GM12878 (cell line): Measurements from ENCODE around the gene FAM76B. TPM values are rescaled to one million over a fixed set of nuclear protein-coding genes. Genes with fewer than 3 reads are reported as not detected.
A peak's percentile ranks its signal among the peaks of the same experiment; 100 is the strongest.

Experiments used
- ATAC-seq: fragments of 200-7000 bp; cut with Tn5 transposase; 3 replicates; pipeline ENCODE4 v1.9.1; 2020; ENCODE audit warnings: mild to moderate bottlenecking, moderate library complexity
- BruUV-seq: library from RNA; stranded (reverse); fragments of 400-500 nt; replicated peaks from 2 replicates; lab custom pipeline; 2021; lab: Mats Ljungman, UMichigan
- CTCF ChIA-PET: fragments of 300-600 bp; sonication (Branson Sonifier 250); formaldehyde crosslinking; extraction: SDS; loops from one replicate; lab custom pipeline; 2021; ENCODE audit warnings: inconsistent platforms; lab: Yijun Ruan, JAX
- POLR2A ChIA-PET: fragments of 350-600 bp; formaldehyde crosslinking; extraction: SDS; loops from one replicate; lab custom pipeline; 2021; ENCODE audit warnings: inconsistent platforms; lab: Charles Lee
- RAD21 ChIA-PET: fragments of 300-600 bp; sonication (Branson Sonifier 250); formaldehyde crosslinking; loops from one replicate; lab custom pipeline; 2023; ENCODE audit warnings: antibody characterized with exemption; ENCODE audit not compliant: unreplicated experiment; lab: Charles Lee
- SMC1A ChIA-PET: fragments of 300-600 bp; sonication (Branson Sonifier 250); formaldehyde crosslinking; loops from one replicate; lab custom pipeline; 2023; ENCODE audit not compliant: unreplicated experiment, uncharacterized antibody; lab: Charles Lee
- DNase-seq: peaks from one replicate; pipeline ENCODE4 v3.0.0-alpha.2; 2011; ENCODE audit warnings: low read depth, low spot score
- FAIRE-seq: peaks from 3 replicates; lab custom pipeline; 2011; peaks lifted over from hg19 to GRCh38; lab: Jason Lieb, UNC
- H2AFZ ChIP-seq: 2 replicates; pipeline ENCODE4 v1.6.0; 2011; ENCODE audit warnings: low read depth, low read length, control low read depth; ENCODE audit not compliant: control insufficient read depth
- H3K27ac ChIP-seq: 2 replicates; pipeline ENCODE4 v1.5.1; 2011; ENCODE audit warnings: control low read depth; ENCODE audit not compliant: control insufficient read depth, insufficient read depth
- H3K27me3 ChIP-seq, 2 experiments: replicated peaks in 1 of 2; 2 replicates each; pipeline versions ENCODE4 v1.6.0 to v1.6.1; 2011; ENCODE audit warnings: low read length in 1 of 2; ENCODE audit not compliant: control insufficient read depth in 2 of 2, insufficient read depth in 2 of 2
- H3K36me3 ChIP-seq, 2 experiments: 2 replicates each; pipeline ENCODE4 v1.5.1; 2011; ENCODE audit warnings: low read length in 1 of 2; ENCODE audit not compliant: control insufficient read depth in 2 of 2, insufficient read depth in 2 of 2
- H3K4me1 ChIP-seq: 2 replicates; pipeline ENCODE4 v1.6.1; 2011; ENCODE audit warnings: mild to moderate bottlenecking, low read length, moderate library complexity, mixed read lengths; ENCODE audit not compliant: control insufficient read depth, insufficient read depth
- H3K4me2 ChIP-seq: 2 replicates; pipeline ENCODE4 v1.6.0; 2011; ENCODE audit warnings: control low read depth; ENCODE audit not compliant: control insufficient read depth, insufficient read depth
- H3K4me3 ChIP-seq: fragments of 200-600 bp; sonication (generic); 2 replicates; pipeline ENCODE4 v1.5.1; 2016
- H3K79me2 ChIP-seq: 2 replicates; pipeline ENCODE4 v1.6.0; 2011; ENCODE audit warnings: low read length; ENCODE audit not compliant: control insufficient read depth, insufficient read depth
- H3K9ac ChIP-seq: 2 replicates; pipeline ENCODE4 v1.8.0; 2011; ENCODE audit warnings: low read length, control low read depth, mixed read lengths; ENCODE audit not compliant: control insufficient read depth, insufficient read depth
- H3K9me3 ChIP-seq: replicated peaks from 3 replicates; pipeline ENCODE4 v1.5.1; 2011; ENCODE audit warnings: mild to moderate bottlenecking, low read length; ENCODE audit not compliant: control insufficient read depth, insufficient read depth
- H4K20me1 ChIP-seq: 2 replicates; pipeline ENCODE4 v1.6.0; 2011; ENCODE audit not compliant: control insufficient read depth, insufficient read depth
- ASH2L ChIP-seq: fragments of 300-600, 200-600 bp; sonication (generic); IDR thresholded peaks from 2 replicates; pipeline ENCODE4 v1.6.1; 2017; ENCODE audit warnings: low read depth, mild to moderate bottlenecking, borderline replicate concordance
- FOS ChIP-seq: IDR thresholded peaks from 3 replicates; pipeline ENCODE4 v1.6.1; 2011; ENCODE audit warnings: borderline replicate concordance; ENCODE audit not compliant: insufficient read length; ENCODE audit errors: extremely low read depth
- MLLT1 ChIP-seq: fragments of 450-650 bp; IDR thresholded peaks from 2 replicates; pipeline ENCODE4 v1.6.1; 2016; ENCODE audit warnings: mild to moderate bottlenecking
- ZNF384 ChIP-seq: IDR thresholded peaks from 2 replicates; pipeline ENCODE4 v1.6.1; 2012; ENCODE audit warnings: low read depth, mild to moderate bottlenecking, low read length, improper control_type of control experiment, borderline replicate concordance
- WGBS: methylation state at CpG from one replicate; pipeline ENCODE4 v1.1.6; 2016; ENCODE audit warnings: low lambda C conversion rate; ENCODE audit not compliant: insufficient replicate concordance, insufficient coverage; ENCODE audit errors: missing lambda C conversion rate; 5-methylcytosine and 5-hydroxymethylcytosine counted together
- in situ Hi-C: fragments of 300-500 bp; cut with MboI; formaldehyde crosslinking; loops from 9 replicates; pipeline ENCODE4 v1.14.3; 2018; ENCODE audit warnings: mixed read lengths
- intact Hi-C: fragments of 100-400 bp; cut with micrococcal nuclease; formaldehyde crosslinking; loops from one replicate; pipeline ENCODE4 v1.14.2; 2022; ENCODE audit not compliant: unreplicated experiment
- polyA plus RNA-seq, 11 experiments: library from polyadenylated mRNA; depleted of rRNA in 4 of 11; unstranded in 6 of 11; stranded (reverse) in 5 of 11; fragments of >200 nt; fragmentation: Nextera tagmentation in 4 of 11; fragmentation: Illumina TruSeq in 1 of 11; extraction: Ambion mirVana in 4 of 11; extraction: Trizol in 1 of 11; gene quantifications; 1 replicate in 1 of 11; 2 replicates in 10 of 11; pipeline versions ENCODE4 v1.2.1 to v1.2.3, GENCODE V29; 2011 to 2016; ENCODE audit warnings: inconsistent platforms in 2 of 11, missing spikeins in 2 of 11, low read depth in 1 of 11
- total RNA-seq, 4 experiments: library from RNA; depleted of rRNA in 3 of 4; stranded (reverse); fragments of >200 nt in 3 of 4; fragmentation: Illumina TruSeq in 1 of 4; extraction: Trizol in 1 of 4; gene quantifications; 2 replicates each; pipeline versions ENCODE4 v1.2.1 to v1.2.3, GENCODE V29; 2013 to 2021
- TF ChIP-seq, protein P1 (sequence below): fragments of 450-650 bp; IDR thresholded peaks from 2 replicates; pipeline ENCODE4 v1.6.1; 2017; ENCODE audit warnings: mild to moderate bottlenecking
- TF ChIP-seq, protein P2 (sequence below): IDR thresholded peaks from 2 replicates; pipeline ENCODE4 v1.6.1; 2011; ENCODE audit warnings: borderline replicate concordance, low read depth, mild to moderate bottlenecking, moderate library complexity, mixed read lengths, low read length; ENCODE audit not compliant: insufficient read depth; ENCODE audit errors: extremely low read length

Gene FAM76B
- total and polyA plus RNA-seq, 10 of the 15 experiments (the other 5 are each of a cell fraction or from before 2014, with no cell fraction given): 13.5 to 56.8 (median 28.4) TPM

GRCh38 chr11:95792200-95792599 lies 2.6 kb upstream of the FAM76B start (continued):
- TF ChIP-seq, protein P1, sequence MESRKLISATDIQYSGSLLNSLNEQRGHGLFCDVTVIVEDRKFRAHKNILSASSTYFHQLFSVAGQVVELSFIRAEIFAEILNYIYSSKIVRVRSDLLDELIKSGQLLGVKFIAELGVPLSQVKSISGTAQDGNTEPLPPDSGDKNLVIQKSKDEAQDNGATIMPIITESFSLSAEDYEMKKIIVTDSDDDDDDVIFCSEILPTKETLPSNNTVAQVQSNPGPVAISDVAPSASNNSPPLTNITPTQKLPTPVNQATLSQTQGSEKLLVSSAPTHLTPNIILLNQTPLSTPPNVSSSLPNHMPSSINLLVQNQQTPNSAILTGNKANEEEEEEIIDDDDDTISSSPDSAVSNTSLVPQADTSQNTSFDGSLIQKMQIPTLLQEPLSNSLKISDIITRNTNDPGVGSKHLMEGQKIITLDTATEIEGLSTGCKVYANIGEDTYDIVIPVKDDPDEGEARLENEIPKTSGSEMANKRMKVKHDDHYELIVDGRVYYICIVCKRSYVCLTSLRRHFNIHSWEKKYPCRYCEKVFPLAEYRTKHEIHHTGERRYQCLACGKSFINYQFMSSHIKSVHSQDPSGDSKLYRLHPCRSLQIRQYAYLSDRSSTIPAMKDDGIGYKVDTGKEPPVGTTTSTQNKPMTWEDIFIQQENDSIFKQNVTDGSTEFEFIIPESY: no peak
- TF ChIP-seq, protein P2, sequence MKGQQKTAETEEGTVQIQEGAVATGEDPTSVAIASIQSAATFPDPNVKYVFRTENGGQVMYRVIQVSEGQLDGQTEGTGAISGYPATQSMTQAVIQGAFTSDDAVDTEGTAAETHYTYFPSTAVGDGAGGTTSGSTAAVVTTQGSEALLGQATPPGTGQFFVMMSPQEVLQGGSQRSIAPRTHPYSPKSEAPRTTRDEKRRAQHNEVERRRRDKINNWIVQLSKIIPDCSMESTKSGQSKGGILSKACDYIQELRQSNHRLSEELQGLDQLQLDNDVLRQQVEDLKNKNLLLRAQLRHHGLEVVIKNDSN: no peak
- TF ChIP-seq ASH2L: no peak

DNA sequence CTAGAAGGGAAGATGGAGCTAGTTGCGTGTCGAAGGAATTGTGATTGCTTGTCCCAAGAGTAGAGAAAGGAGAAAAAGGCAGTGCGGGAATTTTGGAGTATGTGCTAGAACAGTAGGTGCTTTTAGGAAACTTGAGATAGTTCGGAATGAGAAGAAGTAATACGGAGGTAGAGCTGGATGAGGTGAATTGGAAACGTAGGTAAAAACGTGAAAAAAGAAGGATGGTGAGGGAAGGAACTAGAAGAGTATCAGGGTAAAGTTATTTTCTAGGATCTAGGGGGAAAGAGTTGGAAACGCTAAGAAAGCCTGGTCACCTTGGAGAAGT lies 2.1 kb upstream of the FAM76B start:
- Histone ChIP-seq H3K27me3 (no peaks in the 10 kb centered on the region), H3K4me3 (peak overlapping the region; percentile 87), H3K27ac (peak overlapping the region; percentile 90), H3K4me1 (0 out of 2 replicates have a peak, but pooled peaks cover 3% of the 10 kb centered on the region), H3K36me3 (no peaks in the 10 kb centered on the region; a peak in 1 of 4 replicates), H4K20me1 (no peaks in the 10 kb centered on the region), H3K9me3 (no peaks in the 10 kb centered on the region), H2AFZ (no peak overlapping the region), H3K79me2 (peaks cover 79% of the 10 kb centered on the region), H3K9ac (peak overlapping the region; percentile 94), H3K4me2 (peak overlapping the region; percentile 46)
- 26% methylated on average over 8 of the region's 8 CpGs for WGBS
- SMC1A ChIA-PET: interaction anchor here (0.8 to 5.6 kb wide), 18 partner anchors 8 to 638 kb away, joined by 3 to 37 read pairs (median 6); partner anchors contain the start of genes CCDC82, JRKL and MAML2
- CTCF ChIA-PET: interaction anchor here (0.6 to 3.3 kb wide), 13 partner anchors 11 to 725 kb away, joined by 3 to 16 read pairs (median 4); partner anchors contain the start of genes MAML2, SESN3 and SRSF8
- intact Hi-C loops (loop anchor here (5.0 kb wide), 2 partner anchors 131 to 636 kb away; partner anchors contain the start of gene MTMR2), in situ Hi-C loops (loop anchor here (5.0 kb wide), 1 partner anchor 596 kb away; the partner anchor contains the start of gene CCDC82)
- no peak for TF ChIP-seq ZNF384
- no peak for TF ChIP-seq MLLT1
- TF ChIP-seq FOS: no peak
- FAIRE-seq (no peak), DNase-seq (no peak), ATAC-seq (no peak)
- POLR2A ChIA-PET: interaction anchor here (0.6 to 5.5 kb wide), 12 partner anchors 11 to 724 kb away, joined by 3 to 29 read pairs (median 6); partner anchors contain the start of genes CCDC82, JRKL, SESN3 and SRSF8
- BruUV-seq: TSS peak; percentile 60
- RAD21 ChIA-PET: interaction anchor here (0.7 to 3.1 kb wide), 10 partner anchors 12 to 723 kb away, joined by 3 to 20 read pairs (median 6); partner anchors contain the start of genes CCDC82, JRKL and SESN3
